ENCODE data around the gene NTNG2. TPM values are rescaled to one million over a fixed set of nuclear protein-coding genes. Genes with fewer than 3 reads are reported as not detected.
A peak's percentile ranks its signal among the peaks of the same experiment; 100 is the strongest.

The NTNG2 gene
- total and polyA plus RNA-seq, 9 of the 15 experiments (the other 6 are each of a cell fraction or from before 2014, with no cell fraction given) = 0.01 to 0.11 (median 0.09) TPM; not detected in 6

GRCh38 chr9:132209228-132209627 lies 47.4 kb downstream of the NTNG2 start (continued):
- no peak for TF ChIP-seq RB1 (IDR thresholded peaks at IDR 0.05; ENCODE audit: low read depth)
- TF ChIP-seq ZNF444 (CRISPR knock-in tag; IDR thresholded peaks at IDR 0.05) = no peak

GRCh38 chr9:132210472-132211145 lies 48.8 kb downstream of the NTNG2 start:
- TF ChIP-seq GABPB2 (CRISPR knock-in tag; conservative IDR thresholded peaks at IDR 0.05) = no peak
- no peak for TF ChIP-seq ZNF143 (CRISPR knock-in tag; IDR thresholded peaks at IDR 0.05)
- no peak for TF ChIP-seq ZNF277 (CRISPR knock-in tag; IDR thresholded peaks at IDR 0.05; ENCODE audit: borderline replicate concordance)
- TF ChIP-seq ZNF766 (CRISPR knock-in tag; conservative IDR thresholded peaks at IDR 0.05) = no peak
- no peak for TF ChIP-seq RHOXF2B (CRISPR knock-in tag; conservative IDR thresholded peaks at IDR 0.05)
- no peak for TF ChIP-seq HMGN3 (IDR thresholded peaks at IDR 0.05; ENCODE audit: borderline replicate concordance, extremely low read depth, insufficient read length, low read depth, low read length)
- no peak for TF ChIP-seq XRCC3 (IDR thresholded peaks at IDR 0.05)
- WGBS (ENCODE audit: insufficient coverage, low coverage, missing lambda C conversion rate) = 2% methylated on average over 13 of the region's 14 CpGs
- intact Hi-C loops (cut with micrococcal nuclease) = no loop called here
- CTCF ChIA-PET (ENCODE audit: low intra/inter-chr PET ratio) = no interaction called here
- Histone ChIP-seq H3K4me1 (replicated peaks in 1 of 2; ENCODE audit: control insufficient read depth in 2 of 2, insufficient read depth in 2 of 2, low read length in 2 of 2) (peaks cover 0 to 9% of the 10 kb centered on the region in 2 experiments; a peak in 1 of 5 replicates), H3K4me3 (no peak overlapping the region), H3K9ac (ENCODE audit: insufficient read depth in 1 of 2, low read depth in 2 of 2, low read length in 2 of 2) (no peak overlapping the region), H3K27me3 (ENCODE audit: control insufficient read depth in 2 of 2, insufficient read depth in 2 of 2, low read length in 2 of 2) (peaks cover 49 to 83% of the 10 kb centered on the region in 2 experiments; a peak in 4 of 5 replicates), H3K9me3 (replicated peaks; ENCODE audit: control insufficient read depth, insufficient read depth, low read depth, low read length) (no peaks in the 10 kb centered on the region), H3K9me1 (ENCODE audit: control insufficient read depth, insufficient read depth, low read length) (no peaks in the 10 kb centered on the region), H3K27ac (ENCODE audit: extremely low read depth, low read depth, low read length) (no peak overlapping the region), H4K20me1 (replicated peaks; ENCODE audit: control insufficient read depth, insufficient read depth, low read length) (peaks cover 13% of the 10 kb centered on the region; the same call in 1 of the 2 replicates), H2AFZ (ENCODE audit: low read depth, low read length) (no peak overlapping the region), H3K36me3 (ENCODE audit: control insufficient read depth, insufficient read depth, low read length) (no peaks in the 10 kb centered on the region), H3K4me2 (ENCODE audit: insufficient read depth, low read length) (no peak overlapping the region), H3K79me2 (ENCODE audit: control insufficient read depth, insufficient read depth, low read length) (no peaks in the 10 kb centered on the region)
- POLR2A ChIA-PET = no interaction called here
- DNase-seq (ENCODE audit: extremely low read depth in 1 of 4, low spot score in 3 of 4) (no peak), ATAC-seq (peak; percentile 23; the same call in 2 of the 3 replicates), FAIRE-seq (no peak)
- BruUV-seq (replicated peaks) = no TSS peak
- in situ Hi-C loops (cut with MboI) = no loop called here
